Right atrium auricular region (tissue), 2 donors: Measurements from ENCODE around the gene ETV2. TPM values are rescaled to one million over a fixed set of nuclear protein-coding genes. Genes with fewer than 3 reads are reported as not detected.

Experiments
- DNase-seq: peaks from one replicate; pipeline ENCODE4 v3.0.0-alpha.2; 2019; ENCODE audit warnings: low spot score
- H3K27ac ChIP-seq, 2 donors: fragments of 200-600 bp; sonication (generic); 1 replicate in 1 of 2; 2 replicates in 1 of 2; pipeline ENCODE4 v1.5.1; 2016 to 2019
- H3K27me3 ChIP-seq, 2 donors: fragments of 200-600 bp; sonication (generic); one replicate each; pipeline versions ENCODE4 v1.5.1 to v1.6.0; 2017 to 2019
- H3K36me3 ChIP-seq: fragments of 200-600 bp; sonication (generic); one replicate; pipeline ENCODE4 v1.5.1; 2016
- H3K4me1 ChIP-seq, 2 donors: fragments of 200-600 bp; sonication (generic); one replicate each; pipeline versions ENCODE4 v1.5.1 to v1.6.0; 2017 to 2019
- H3K4me3 ChIP-seq, 2 donors: fragments of 200-600 bp; sonication (generic); 1 replicate in 1 of 2; 2 replicates in 1 of 2; pipeline ENCODE4 v1.5.1; 2017 to 2019; ENCODE audit warnings: mild to moderate bottlenecking in 1 of 2, moderate library complexity in 1 of 2
- H3K9me3 ChIP-seq, 2 donors: fragments of 200-600 bp; sonication (generic); one replicate each; pipeline ENCODE4 v1.5.1; 2019
- CTCF ChIP-seq, 2 donors: fragments of 200-600 bp; sonication (generic); IDR thresholded peaks; one replicate each; pipeline ENCODE4 v1.5.1; 2019; ENCODE audit warnings: antibody characterized with exemption in 2 of 2
- total RNA-seq, 2 donors: library from RNA; depleted of rRNA; stranded (reverse); fragments of >200 nt; gene quantifications; one replicate each; pipeline ENCODE4 v1.1.0, GENCODE V29; 2016

Gene ETV2
- total RNA-seq, 2 donors from 2014 or later = 1.2 TPM; not detected in 1

- Histone ChIP-seq H3K4me3 (no peak overlapping the region), H3K9me3 (no peaks in the 10 kb centered on the region), H3K36me3 (no peaks in the 10 kb centered on the region), H3K4me1 (peaks cover 0 to under 1% of the 10 kb centered on the region in 2 donors), H3K27ac (no peak overlapping the region), H3K27me3 (no peaks in the 10 kb centered on the region)
- no peak for DNase-seq
- no peak for TF ChIP-seq CTCF (IDR thresholded peaks at IDR 0.05)
Observed at GRCh38 chr19:35622750-35623149, 18.8 kb upstream of the ETV2 start.

GRCh38 chr19:35623327-35624010, 18.1 kb upstream of the ETV2 start:
- Histone ChIP-seq H3K4me3 (no peak overlapping the region), H3K4me1 (peaks cover 0 to 6% of the 10 kb centered on the region in 2 donors), H3K36me3 (no peaks in the 10 kb centered on the region), H3K9me3 (no peaks in the 10 kb centered on the region), H3K27ac (no peak overlapping the region), H3K27me3 (no peaks in the 10 kb centered on the region)
- DNase-seq = no peak
- TF ChIP-seq CTCF (IDR thresholded peaks at IDR 0.05) = no peak

GRCh38 chr19:35628264-35628564, 13.3 kb upstream of the ETV2 start:
- no peaks in the 10 kb centered on the region for H3K9me3 ChIP-seq
- TF ChIP-seq CTCF (IDR thresholded peaks at IDR 0.05) = no peak
- no peaks in the 10 kb centered on the region for H3K27me3 ChIP-seq
- no peak for DNase-seq
- H3K36me3 ChIP-seq = peaks cover 31% of the 10 kb centered on the region
- H3K4me1 ChIP-seq = peaks cover 0 to 20% of the 10 kb centered on the region in 2 donors
- H3K4me3 ChIP-seq = peak overlapping the region; percentile 100
- H3K27ac ChIP-seq = peak overlapping the region; percentile 92

- TF ChIP-seq CTCF (IDR thresholded peaks at IDR 0.05) = no peak
- Histone ChIP-seq H3K36me3 (peaks cover 36% of the 10 kb centered on the region), H3K9me3 (no peaks in the 10 kb centered on the region), H3K4me1 (peaks cover 0 to 20% of the 10 kb centered on the region in 2 donors), H3K27me3 (no peaks in the 10 kb centered on the region), H3K4me3 (peak within 1 kb of the TSS; percentile 100), H3K27ac (peak within 1 kb of the TSS; percentile 92)
- DNase-seq = peak; percentile 99
Observed at GRCh38 chr19:35628565-35629331, 12.8 kb upstream of the ETV2 start, which contains the start of gene RBM42. Gene RBM42 (plus strand): TSS chr19:35629036. CDS start chr19:35629154, 118 bp downstream.

- Histone ChIP-seq H3K9me3 (no peaks in the 10 kb centered on the region), H3K27ac (peak overlapping the region; percentile 92), H3K27me3 (no peaks in the 10 kb centered on the region), H3K4me1 (peaks cover 0 to 20% of the 10 kb centered on the region in 2 donors), H3K36me3 (peaks cover 41% of the 10 kb centered on the region), H3K4me3 (peak overlapping the region; percentile 100)
- TF ChIP-seq CTCF (IDR thresholded peaks at IDR 0.05) = no peak
- no peak for DNase-seq
Observed at GRCh38 chr19:35629332-35629633, 12.3 kb upstream of the ETV2 start.
